Eye (tissue), 1 donor: ENCODE results near the gene ISL2.

Experiments
- DNase-seq: peaks from one replicate; pipeline ENCODE4 v3.0.0-alpha.2; 2015

ISL2 gene

GRCh38 chr15:76328106-76328696 lies 8.4 kb upstream of the ISL2 start:
- peak; percentile 21 for DNase-seq

GRCh38 chr15:76328958-76329357 lies 7.6 kb upstream of the ISL2 start:
- DNase-seq: no peak

- DNase-seq: peak; percentile 61
These were observed 6.4 kb upstream of the ISL2 start for GRCh38 chr15:76330080-76330680.

- no peak for DNase-seq
These were observed 3.8 kb upstream of the ISL2 start for GRCh38 chr15:76332796-76333195.

GRCh38 chr15:76333309-76333708 lies 3.3 kb upstream of the ISL2 start:
- DNase-seq: no peak

GRCh38 chr15:76333720-76334437 lies 2.7 kb upstream of the ISL2 start:
- peak; percentile 41 for DNase-seq

- DNase-seq: no peak
These were observed 1.9 kb upstream of the ISL2 start for GRCh38 chr15:76334438-76335306.

GRCh38 chr15:76335307-76336253 lies 993 bp upstream of the ISL2 start:
- peak; percentile 82 for DNase-seq

- peak; percentile 84 for DNase-seq
These were observed 604 bp downstream of the ISL2 start for GRCh38 chr15:76337059-76337695.

- no peak for DNase-seq
These were observed 1.3 kb downstream of the ISL2 start for GRCh38 chr15:76337696-76338485.

GRCh38 chr15:76338486-76339304 lies 2.1 kb downstream of the ISL2 start:
- DNase-seq: peak; percentile 81

GRCh38 chr15:76339305-76340197 lies 3.0 kb downstream of the ISL2 start:
- DNase-seq: peak; percentile 85

GRCh38 chr15:76340198-76340802 lies 3.7 kb downstream of the ISL2 start:
- peak; percentile 88 for DNase-seq

- DNase-seq: peak; percentile 71
These were observed 4.3 kb downstream of the ISL2 start for GRCh38 chr15:76340803-76341365.

- DNase-seq: peak; percentile 71
These were observed 4.9 kb downstream of the ISL2 start for GRCh38 chr15:76341366-76342057.

GRCh38 chr15:76342058-76342381 lies 5.4 kb downstream of the ISL2 start:
- DNase-seq: no peak
